ENCODE measurements around the gene GARS1. TPM values are rescaled to one million over a fixed set of nuclear protein-coding genes. Genes with fewer than 3 reads are reported as not detected.
"Not testable (repeated sequence)": the region's sequence is repeated elsewhere in the genome, so short reads cannot be mapped to it uniquely, and the experiment has no call there.

The GARS1 gene
- total RNA-seq, 1 donor from 2014 or later, result 111 TPM

- Mint-ChIP-seq H3K27me3 (no peaks in the 10 kb centered on the region), H3K27ac (peak overlapping the region; percentile 49), H3K4me1 (ENCODE audit: unreplicated experiment) (peaks cover 21% of the 10 kb centered on the region), H3K36me3 (peaks cover 14% of the 10 kb centered on the region), H3K9me3 (no peaks in the 10 kb centered on the region), H3K4me3 (no peak overlapping the region)
- peak; percentile 86 for DNase-seq (ENCODE audit: extremely low spot score, unreplicated experiment)
- TF ChIP-seq, protein P1, sequence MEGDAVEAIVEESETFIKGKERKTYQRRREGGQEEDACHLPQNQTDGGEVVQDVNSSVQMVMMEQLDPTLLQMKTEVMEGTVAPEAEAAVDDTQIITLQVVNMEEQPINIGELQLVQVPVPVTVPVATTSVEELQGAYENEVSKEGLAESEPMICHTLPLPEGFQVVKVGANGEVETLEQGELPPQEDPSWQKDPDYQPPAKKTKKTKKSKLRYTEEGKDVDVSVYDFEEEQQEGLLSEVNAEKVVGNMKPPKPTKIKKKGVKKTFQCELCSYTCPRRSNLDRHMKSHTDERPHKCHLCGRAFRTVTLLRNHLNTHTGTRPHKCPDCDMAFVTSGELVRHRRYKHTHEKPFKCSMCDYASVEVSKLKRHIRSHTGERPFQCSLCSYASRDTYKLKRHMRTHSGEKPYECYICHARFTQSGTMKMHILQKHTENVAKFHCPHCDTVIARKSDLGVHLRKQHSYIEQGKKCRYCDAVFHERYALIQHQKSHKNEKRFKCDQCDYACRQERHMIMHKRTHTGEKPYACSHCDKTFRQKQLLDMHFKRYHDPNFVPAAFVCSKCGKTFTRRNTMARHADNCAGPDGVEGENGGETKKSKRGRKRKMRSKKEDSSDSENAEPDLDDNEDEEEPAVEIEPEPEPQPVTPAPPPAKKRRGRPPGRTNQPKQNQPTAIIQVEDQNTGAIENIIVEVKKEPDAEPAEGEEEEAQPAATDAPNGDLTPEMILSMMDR (conservative IDR thresholded peaks at IDR 0.05), result peak; percentile 93
These were observed 30.3 kb upstream of the GARS1 start for GRCh38 chr7:30564243-30564892.

- TF ChIP-seq, protein P1 (conservative IDR thresholded peaks at IDR 0.05), result no peak
- Mint-ChIP-seq H3K4me1 (ENCODE audit: unreplicated experiment) (peaks cover 21% of the 10 kb centered on the region), H3K4me3 (no peak overlapping the region), H3K9me3 (peaks cover 7% of the 10 kb centered on the region), H3K27me3 (no peaks in the 10 kb centered on the region), H3K36me3 (peaks cover 22% of the 10 kb centered on the region), H3K27ac (no peak overlapping the region)
- DNase-seq (ENCODE audit: extremely low spot score, unreplicated experiment), result no peak
These were observed 28.1 kb upstream of the GARS1 start for GRCh38 chr7:30566596-30566995.

- TF ChIP-seq, protein P1 (conservative IDR thresholded peaks at IDR 0.05), result no peak
- Mint-ChIP-seq H3K9me3 (peaks cover 7% of the 10 kb centered on the region), H3K27me3 (no peaks in the 10 kb centered on the region), H3K4me3 (no peak overlapping the region), H3K36me3 (peaks cover 23% of the 10 kb centered on the region), H3K27ac (no peak overlapping the region), H3K4me1 (ENCODE audit: unreplicated experiment) (peaks cover 21% of the 10 kb centered on the region)
- DNase-seq (ENCODE audit: extremely low spot score, unreplicated experiment), result no peak
These were observed 27.6 kb upstream of the GARS1 start for GRCh38 chr7:30567081-30567480.

- peaks cover 33% of the 10 kb centered on the region for H3K36me3 Mint-ChIP-seq
- H3K27me3 Mint-ChIP-seq; H3K27ac Mint-ChIP-seq; DNase-seq (ENCODE audit: extremely low spot score, unreplicated experiment); H3K9me3 Mint-ChIP-seq; H3K4me3 Mint-ChIP-seq; H3K4me1 Mint-ChIP-seq (ENCODE audit: unreplicated experiment): not testable (repeated sequence)
These were observed 24.4 kb upstream of the GARS1 start for GRCh38 chr7:30570238-30570637.

DNA sequence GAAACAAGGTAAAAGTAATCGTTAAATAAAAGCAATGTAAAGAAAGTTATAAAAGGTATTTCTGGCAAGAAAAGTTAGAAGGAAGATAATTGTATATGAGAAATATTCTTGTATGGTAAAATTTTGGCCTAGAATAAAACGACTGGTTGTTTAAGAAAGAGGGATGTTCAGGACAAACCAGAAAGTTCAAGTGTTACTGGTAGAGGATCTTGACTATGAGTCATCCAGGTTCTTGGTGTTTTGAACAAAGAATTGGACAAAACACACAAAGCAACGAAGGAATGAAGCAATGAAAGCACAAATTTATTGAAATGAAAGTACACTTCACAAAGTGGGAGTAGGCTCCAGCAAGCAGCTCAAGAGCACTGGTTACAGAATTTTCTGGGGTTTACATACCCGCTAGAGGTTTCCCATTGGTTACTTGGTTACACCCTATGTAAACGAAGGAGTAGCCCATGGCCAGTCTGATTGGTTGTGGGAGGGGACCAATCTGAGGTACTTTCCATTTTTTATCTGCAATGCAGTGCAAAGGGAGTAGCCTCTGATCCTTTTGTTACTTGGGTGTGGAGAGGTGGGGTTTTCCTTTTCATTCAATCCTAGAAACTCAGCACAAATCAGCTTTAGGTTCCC lies 22.4 kb upstream of the GARS1 start:
- Mint-ChIP-seq H3K9me3 (peaks cover 17% of the 10 kb centered on the region), H3K4me3 (no peak overlapping the region), H3K36me3 (peaks cover 43% of the 10 kb centered on the region)

GRCh38 chr7:30575910-30576309 lies 18.8 kb upstream of the GARS1 start:
- no peaks in the 10 kb centered on the region for H3K4me1 Mint-ChIP-seq (ENCODE audit: unreplicated experiment)
- no peak overlapping the region for H3K4me3 Mint-ChIP-seq
- peaks cover 64% of the 10 kb centered on the region for H3K36me3 Mint-ChIP-seq
- no peaks in the 10 kb centered on the region for H3K27me3 Mint-ChIP-seq
- no peak for DNase-seq (ENCODE audit: extremely low spot score, unreplicated experiment)
- H3K27ac Mint-ChIP-seq, result no peak overlapping the region
- TF ChIP-seq, protein P1 (conservative IDR thresholded peaks at IDR 0.05), result no peak
- peaks cover 17% of the 10 kb centered on the region for H3K9me3 Mint-ChIP-seq

More for the DNA sequence above, 22.4 kb upstream of the GARS1 start:
- Mint-ChIP-seq H3K4me1 (ENCODE audit: unreplicated experiment) (no peaks in the 10 kb centered on the region), H3K27me3 (no peaks in the 10 kb centered on the region), H3K27ac (no peak overlapping the region)
- TF ChIP-seq, protein P1 (conservative IDR thresholded peaks at IDR 0.05), result no peak
- no peak for DNase-seq (ENCODE audit: extremely low spot score, unreplicated experiment)
